HEK293 (cell line): ENCODE data around the gene KCNMB1.

Experiments
- KLF10 ChIP-seq: fragments of 450-650 bp; IDR thresholded peaks from 2 replicates; pipeline ENCODE4 v1.5.1; 2018; ENCODE audit warnings: missing biosample characterization, mild to moderate bottlenecking, missing genetic modification characterization
- KLF16 ChIP-seq: fragments of 450-650 bp; formaldehyde crosslinking; IDR thresholded peaks from 2 replicates; pipeline ENCODE4 v1.5.1; 2017; ENCODE audit warnings: missing biosample characterization, missing genetic modification characterization
- MZF1 ChIP-seq: fragments of 450-650 bp; formaldehyde crosslinking; IDR thresholded peaks from 2 replicates; pipeline ENCODE4 v1.5.1; 2017; ENCODE audit warnings: missing biosample characterization, missing genetic modification characterization, borderline replicate concordance
- PRDM1 ChIP-seq: fragments of 450-650 bp; formaldehyde crosslinking; IDR thresholded peaks from 2 replicates; pipeline ENCODE4; 2016; ENCODE audit warnings: missing biosample characterization, missing genetic modification characterization
- ZFP41 ChIP-seq: fragments of 450-650 bp; formaldehyde crosslinking; IDR thresholded peaks from 2 replicates; pipeline ENCODE4 v1.5.1; 2016; ENCODE audit warnings: missing biosample characterization, missing genetic modification characterization, borderline replicate concordance
- ZNF549 ChIP-seq: fragments of 450-650 bp; IDR thresholded peaks from 2 replicates; pipeline ENCODE4 v1.5.1; 2018; ENCODE audit warnings: missing biosample characterization, missing genetic modification characterization, mild to moderate bottlenecking, inconsistent platforms, moderate library complexity
- ZNF621 ChIP-seq: fragments of 450-650 bp; formaldehyde crosslinking; IDR thresholded peaks from 2 replicates; pipeline ENCODE4 v1.5.1; 2017; ENCODE audit warnings: missing biosample characterization, missing genetic modification characterization
- ZNF76 ChIP-seq: fragments of 450-650 bp; formaldehyde crosslinking; IDR thresholded peaks from 2 replicates; pipeline ENCODE4; 2016; ENCODE audit warnings: low read depth, missing biosample characterization, missing genetic modification characterization, borderline replicate concordance
- TF ChIP-seq, protein P1 (sequence below): fragments of 450-650 bp; formaldehyde crosslinking; IDR thresholded peaks from 2 replicates; pipeline ENCODE4 v1.5.1; 2016; ENCODE audit warnings: missing biosample characterization, missing genetic modification characterization
- TF ChIP-seq, protein P2 (sequence below): fragments of 450-650 bp; formaldehyde crosslinking; IDR thresholded peaks from 2 replicates; pipeline ENCODE4 v1.5.1; 2017; ENCODE audit warnings: missing biosample characterization, missing genetic modification characterization

GRCh38 chr5:170332058-170332457 is 57.1 kb downstream of the KCNMB1 start:
- TF ChIP-seq KLF10 (tag by site-specific recombination) (no peak), PRDM1 (no peak), KLF16 (no peak), ZNF76 (tag by site-specific recombination) (no peak), ZFP41 (tag by site-specific recombination) (no peak), ZNF549 (tag by site-specific recombination) (no peak), MZF1 (tag by site-specific recombination) (no peak), ZNF621 (no peak)
- TF ChIP-seq, protein P1, sequence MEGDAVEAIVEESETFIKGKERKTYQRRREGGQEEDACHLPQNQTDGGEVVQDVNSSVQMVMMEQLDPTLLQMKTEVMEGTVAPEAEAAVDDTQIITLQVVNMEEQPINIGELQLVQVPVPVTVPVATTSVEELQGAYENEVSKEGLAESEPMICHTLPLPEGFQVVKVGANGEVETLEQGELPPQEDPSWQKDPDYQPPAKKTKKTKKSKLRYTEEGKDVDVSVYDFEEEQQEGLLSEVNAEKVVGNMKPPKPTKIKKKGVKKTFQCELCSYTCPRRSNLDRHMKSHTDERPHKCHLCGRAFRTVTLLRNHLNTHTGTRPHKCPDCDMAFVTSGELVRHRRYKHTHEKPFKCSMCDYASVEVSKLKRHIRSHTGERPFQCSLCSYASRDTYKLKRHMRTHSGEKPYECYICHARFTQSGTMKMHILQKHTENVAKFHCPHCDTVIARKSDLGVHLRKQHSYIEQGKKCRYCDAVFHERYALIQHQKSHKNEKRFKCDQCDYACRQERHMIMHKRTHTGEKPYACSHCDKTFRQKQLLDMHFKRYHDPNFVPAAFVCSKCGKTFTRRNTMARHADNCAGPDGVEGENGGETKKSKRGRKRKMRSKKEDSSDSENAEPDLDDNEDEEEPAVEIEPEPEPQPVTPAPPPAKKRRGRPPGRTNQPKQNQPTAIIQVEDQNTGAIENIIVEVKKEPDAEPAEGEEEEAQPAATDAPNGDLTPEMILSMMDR (tag by site-specific recombination): no peak
- TF ChIP-seq, protein P2, sequence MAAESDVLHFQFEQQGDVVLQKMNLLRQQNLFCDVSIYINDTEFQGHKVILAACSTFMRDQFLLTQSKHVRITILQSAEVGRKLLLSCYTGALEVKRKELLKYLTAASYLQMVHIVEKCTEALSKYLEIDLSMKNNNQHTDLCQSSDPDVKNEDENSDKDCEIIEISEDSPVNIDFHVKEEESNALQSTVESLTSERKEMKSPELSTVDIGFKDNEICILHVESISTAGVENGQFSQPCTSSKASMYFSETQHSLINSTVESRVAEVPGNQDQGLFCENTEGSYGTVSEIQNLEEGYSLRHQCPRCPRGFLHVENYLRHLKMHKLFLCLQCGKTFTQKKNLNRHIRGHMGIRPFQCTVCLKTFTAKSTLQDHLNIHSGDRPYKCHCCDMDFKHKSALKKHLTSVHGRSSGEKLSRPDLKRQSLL (tag by site-specific recombination): no peak
